Lung (tissue), 12 donors: ENCODE results near the gene LTB4R. TPM values are rescaled to one million over a fixed set of nuclear protein-coding genes. Genes with fewer than 3 reads are reported as not detected.

Experiments used
- ATAC-seq: fragments of 200-7000 bp; cut with Tn5 transposase; one replicate; pipeline ENCODE4 v1.9.1; 2020; ENCODE audit warnings: moderate number of reproducible peaks; ENCODE audit not compliant: insufficient read depth, low FRiP score
- DNase-seq, 3 donors: peaks; one replicate each; pipeline ENCODE4 v3.0.0-alpha.2; 2013 to 2017
- H3K27ac ChIP-seq, 2 donors: one replicate each; pipeline ENCODE4 v1.5.1; 2013; ENCODE audit warnings: mild to moderate bottlenecking in 2 of 2, moderate library complexity in 2 of 2, control low read depth in 1 of 2, inconsistent platforms in 1 of 2, low read depth in 1 of 2, low read length in 1 of 2
- H3K27me3 ChIP-seq, 3 donors: one replicate each; pipeline ENCODE4 v1.5.1; 2013; ENCODE audit warnings: low read length in 2 of 3; ENCODE audit not compliant: control insufficient read depth in 3 of 3, insufficient read depth in 3 of 3
- H3K36me3 ChIP-seq, 4 donors: one replicate each; pipeline ENCODE4 v1.5.1; 2013; ENCODE audit warnings: low read length in 4 of 4, mild to moderate bottlenecking in 1 of 4, moderate library complexity in 1 of 4; ENCODE audit not compliant: control insufficient read depth in 4 of 4, insufficient read depth in 4 of 4
- H3K4me1 ChIP-seq, 5 donors: one replicate each; pipeline ENCODE4 v1.5.1; 2013; ENCODE audit warnings: low read length in 5 of 5, mild to moderate bottlenecking in 2 of 5, moderate library complexity in 1 of 5; ENCODE audit not compliant: control insufficient read depth in 5 of 5, insufficient read depth in 5 of 5
- H3K4me3 ChIP-seq: one replicate; pipeline ENCODE4 v1.5.1; 2013; ENCODE audit warnings: mild to moderate bottlenecking, control low read depth, moderate library complexity
- H3K9ac ChIP-seq, 2 donors: one replicate each; pipeline ENCODE4 v1.5.1; 2013; ENCODE audit warnings: low read length in 2 of 2, control low read depth in 1 of 2; ENCODE audit not compliant: insufficient read depth in 1 of 2
- H3K9me3 ChIP-seq, 4 donors: one replicate each; pipeline ENCODE4 v1.5.1; 2013; ENCODE audit warnings: low read length in 3 of 4, mild to moderate bottlenecking in 1 of 4, moderate library complexity in 1 of 4; ENCODE audit not compliant: control insufficient read depth in 4 of 4, insufficient read depth in 3 of 4
- CTCF ChIP-seq: IDR thresholded peaks from 2 replicates; pipeline ENCODE4 v1.5.1; 2012; ENCODE audit warnings: mild to moderate bottlenecking; ENCODE audit errors: control extremely low read depth, extremely low read depth
- WGBS, 2 donors: extraction: QIAGEN DNeasy Blood & Tissue Kit; methylation state at CpG; one replicate each; pipeline ENCODE4 v1.1.7; 2013; 5-methylcytosine and 5-hydroxymethylcytosine counted together
- polyA plus RNA-seq, 2 donors: library from polyadenylated mRNA; stranded (reverse); fragments of 200-250 nt; gene quantifications; one replicate each; pipeline ENCODE4 v1.2.1, GENCODE V29; 2013
- total RNA-seq, 2 donors: library from RNA; depleted of rRNA in 1 of 2; stranded (reverse); fragments of >200 nt in 1 of 2; gene quantifications; one replicate each; pipeline ENCODE4 v1.2.1, GENCODE V29; 2014 to 2021
- donor health status: control.
- donor health status: control.
- donor health status: Bipolar disorder and iron deficiency.
- donor health status: healthy.
- donor health status: DM: yes; HTN: yes; CAD: no.

The LTB4R gene
- total and polyA plus RNA-seq, 4 donors, result 4.4 to 47.0 (median 11.0) TPM

GRCh38 chr14:24360281-24360680 lies 49.0 kb downstream of the LTB4R start:
- no peak overlapping the region for H3K4me3 ChIP-seq
- peaks cover 0 to 5% (median 3%) of the 10 kb centered on the region in 5 donors for H3K4me1 ChIP-seq
- no peaks in the 10 kb centered on the region for H3K27me3 ChIP-seq
- H3K27ac ChIP-seq, result no peak overlapping the region
- no peaks in the 10 kb centered on the region for H3K9me3 ChIP-seq
- DNase-seq (no peak), ATAC-seq (no peak)
- TF ChIP-seq CTCF, result no peak
- WGBS, 2 donors, result 97 to 98% methylated on average over 3 of the region's 3 CpGs
- H3K36me3 ChIP-seq, result no peaks in the 10 kb centered on the region
- H3K9ac ChIP-seq, result no peak overlapping the region

- no peak for TF ChIP-seq CTCF
- WGBS, 2 donors, result 74 to 84% methylated on average over 2 of the region's 2 CpGs
- H3K9ac ChIP-seq, result no peak overlapping the region
Observed at GRCh38 chr14:24361326-24361725, 50.0 kb downstream of the LTB4R start.

GRCh38 chr14:24362241-24362960 lies 51.1 kb downstream of the LTB4R start:
- TF ChIP-seq CTCF, result no peak
- Histone ChIP-seq H3K4me1 (peaks cover 0 to 17% (median 6%) of the 10 kb centered on the region in 5 donors), H3K4me3 (no peak overlapping the region), H3K9me3 (no peaks in the 10 kb centered on the region), H3K9ac (no peak overlapping the region), H3K27me3 (no peaks in the 10 kb centered on the region), H3K36me3 (no peaks in the 10 kb centered on the region), H3K27ac (no peak overlapping the region)
- ATAC-seq, result no peak
- DNase-seq, result no peak
- 61 to 73% methylated on average over 2 of the region's 2 CpGs for WGBS, 2 donors

More at GRCh38 chr14:24361326-24361725, 50.0 kb downstream of the LTB4R start:
- DNase-seq, result no peak
- H3K27ac ChIP-seq, result no peak overlapping the region
- H3K4me3 ChIP-seq, result no peak overlapping the region
- peaks cover 0 to 13% (median 6%) of the 10 kb centered on the region in 5 donors for H3K4me1 ChIP-seq
- no peaks in the 10 kb centered on the region for H3K27me3 ChIP-seq
- H3K36me3 ChIP-seq, result no peaks in the 10 kb centered on the region
- H3K9me3 ChIP-seq, result no peaks in the 10 kb centered on the region
- no peak for ATAC-seq
